A673 (cell line): ENCODE measurements around the gene SEMA5B. TPM values are rescaled to one million over a fixed set of nuclear protein-coding genes. Genes with fewer than 3 reads are reported as not detected.

Source experiments
- BruUV-seq: library from RNA; stranded (reverse); fragments of 400-500 nt; replicated peaks from 2 replicates; lab custom pipeline; 2021; lab: Mats Ljungman, UMichigan
- CTCF ChIA-PET: fragments of 300-600 bp; sonication (Branson Sonifier 250); formaldehyde crosslinking; loops from one replicate; lab custom pipeline; 2022; ENCODE audit warnings: antibody characterized with exemption; lab: Charles Lee
- POLR2A ChIA-PET: fragments of 300-600 bp; sonication (Branson Sonifier 250); formaldehyde crosslinking; loops from one replicate; lab custom pipeline; 2022; ENCODE audit warnings: antibody characterized with exemption; ENCODE audit not compliant: low non-redundant PET; lab: Charles Lee
- DNase-seq: peaks from one replicate; pipeline ENCODE4 v3.0.0-alpha.2; 2015; ENCODE audit warnings: low spot score
- H3K27ac ChIP-seq: fragments of 200-600 bp; sonication (generic); 2 replicates; pipeline ENCODE4 v1.5.1; 2016; ENCODE audit warnings: mixed run types, low read depth, mild to moderate bottlenecking, mixed read lengths, antibody characterized with exemption, low read length; ENCODE audit not compliant: poor library complexity, severe bottlenecking
- H3K27me3 ChIP-seq: fragments of 200-600 bp; sonication (generic); replicated peaks from 2 replicates; pipeline ENCODE4 v1.6.1; 2017; ENCODE audit warnings: mixed run types, low read depth, mild to moderate bottlenecking, mixed read lengths, antibody characterized with exemption, low read length; ENCODE audit not compliant: insufficient read depth, poor library complexity
- H3K36me3 ChIP-seq: fragments of 200-600 bp; sonication (generic); 2 replicates; pipeline ENCODE4 v1.6.1; 2016; ENCODE audit warnings: mixed run types, mild to moderate bottlenecking, mixed read lengths, antibody characterized with exemption, low read length; ENCODE audit not compliant: insufficient read depth, poor library complexity, severe bottlenecking
- H3K4me1 ChIP-seq: fragments of 200-600 bp; sonication (generic); 2 replicates; pipeline ENCODE4 v1.6.1; 2017; ENCODE audit warnings: mixed run types, mild to moderate bottlenecking, mixed read lengths, antibody characterized with exemption, low read length; ENCODE audit not compliant: insufficient read depth, poor library complexity, severe bottlenecking
- H3K4me3 ChIP-seq: fragments of 200-600 bp; sonication (generic); 2 replicates; pipeline ENCODE4 v1.5.1; 2016; ENCODE audit warnings: low read depth, mixed run types, mild to moderate bottlenecking, mixed read lengths, low read length; ENCODE audit not compliant: poor library complexity, severe bottlenecking
- H3K9me3 ChIP-seq: fragments of 200-600 bp; sonication (generic); 2 replicates; pipeline ENCODE4 v1.6.1; 2016; ENCODE audit warnings: mixed run types, low read depth, mild to moderate bottlenecking, mixed read lengths, antibody characterized with exemption, low read length; ENCODE audit not compliant: poor library complexity, severe bottlenecking
- EZH2 ChIP-seq: fragments of 200-600 bp; sonication (generic); IDR thresholded peaks from 2 replicates; pipeline ENCODE4 v1.6.1; 2017; ENCODE audit warnings: borderline replicate concordance, low read depth, mild to moderate bottlenecking, mixed read lengths, antibody characterized with exemption, low read length; ENCODE audit not compliant: poor library complexity, severe bottlenecking
- intact Hi-C: fragments of 100-400 bp; cut with micrococcal nuclease; formaldehyde crosslinking; loops from one replicate; pipeline ENCODE4 v1.10.0; 2022; ENCODE audit not compliant: unreplicated experiment
- total RNA-seq: library from RNA; stranded (reverse); gene quantifications from 2 replicates; pipeline ENCODE4 v1.2.3, GENCODE V29; 2021
- TF ChIP-seq, protein P1 (sequence below): fragments of 300-800, 200-600 bp; sonication (generic); conservative IDR thresholded peaks from 2 replicates; pipeline ENCODE4 v1.5.1; 2017; ENCODE audit warnings: low read depth, mild to moderate bottlenecking, antibody characterized with exemption, low read length, moderate library complexity, mixed read lengths

The SEMA5B gene
- total RNA-seq, 1 experiment from 2014 or later, result 7.6 TPM

DNA sequence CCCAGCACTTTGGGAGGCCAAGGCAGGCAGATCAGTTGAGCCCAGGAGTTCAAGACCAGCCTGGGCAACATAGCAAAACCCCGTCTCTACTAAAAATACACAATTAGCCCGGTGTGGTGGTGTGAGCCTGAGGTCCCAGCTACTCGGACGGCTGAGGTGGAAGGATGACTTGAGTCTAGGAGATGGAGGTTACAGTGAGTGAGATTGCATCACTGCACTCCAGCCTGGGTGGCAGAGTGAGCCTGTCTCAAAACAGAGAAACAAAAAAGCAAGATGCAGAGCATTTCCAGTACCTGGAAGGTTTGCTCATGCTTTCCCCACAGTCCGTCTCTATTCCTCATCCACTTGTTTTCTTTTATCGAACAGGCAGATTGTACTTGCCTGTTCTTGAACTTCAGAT is 35.5 kb upstream of the SEMA5B start:
- Histone ChIP-seq H3K4me3 (no peak overlapping the region), H3K4me1 (peaks cover 2% of the 10 kb centered on the region), H3K36me3 (no peaks in the 10 kb centered on the region), H3K27ac (no peak overlapping the region), H3K27me3 (peaks cover 2% of the 10 kb centered on the region), H3K9me3 (no peaks in the 10 kb centered on the region)
- intact Hi-C loops, result no loop called here
- CTCF ChIA-PET, result no interaction called here
- no peak for DNase-seq
- TF ChIP-seq EZH2, result no peak
- TF ChIP-seq, protein P1, sequence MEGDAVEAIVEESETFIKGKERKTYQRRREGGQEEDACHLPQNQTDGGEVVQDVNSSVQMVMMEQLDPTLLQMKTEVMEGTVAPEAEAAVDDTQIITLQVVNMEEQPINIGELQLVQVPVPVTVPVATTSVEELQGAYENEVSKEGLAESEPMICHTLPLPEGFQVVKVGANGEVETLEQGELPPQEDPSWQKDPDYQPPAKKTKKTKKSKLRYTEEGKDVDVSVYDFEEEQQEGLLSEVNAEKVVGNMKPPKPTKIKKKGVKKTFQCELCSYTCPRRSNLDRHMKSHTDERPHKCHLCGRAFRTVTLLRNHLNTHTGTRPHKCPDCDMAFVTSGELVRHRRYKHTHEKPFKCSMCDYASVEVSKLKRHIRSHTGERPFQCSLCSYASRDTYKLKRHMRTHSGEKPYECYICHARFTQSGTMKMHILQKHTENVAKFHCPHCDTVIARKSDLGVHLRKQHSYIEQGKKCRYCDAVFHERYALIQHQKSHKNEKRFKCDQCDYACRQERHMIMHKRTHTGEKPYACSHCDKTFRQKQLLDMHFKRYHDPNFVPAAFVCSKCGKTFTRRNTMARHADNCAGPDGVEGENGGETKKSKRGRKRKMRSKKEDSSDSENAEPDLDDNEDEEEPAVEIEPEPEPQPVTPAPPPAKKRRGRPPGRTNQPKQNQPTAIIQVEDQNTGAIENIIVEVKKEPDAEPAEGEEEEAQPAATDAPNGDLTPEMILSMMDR, result no peak
- BruUV-seq, result no TSS peak
- POLR2A ChIA-PET, result no interaction called here

DNA sequence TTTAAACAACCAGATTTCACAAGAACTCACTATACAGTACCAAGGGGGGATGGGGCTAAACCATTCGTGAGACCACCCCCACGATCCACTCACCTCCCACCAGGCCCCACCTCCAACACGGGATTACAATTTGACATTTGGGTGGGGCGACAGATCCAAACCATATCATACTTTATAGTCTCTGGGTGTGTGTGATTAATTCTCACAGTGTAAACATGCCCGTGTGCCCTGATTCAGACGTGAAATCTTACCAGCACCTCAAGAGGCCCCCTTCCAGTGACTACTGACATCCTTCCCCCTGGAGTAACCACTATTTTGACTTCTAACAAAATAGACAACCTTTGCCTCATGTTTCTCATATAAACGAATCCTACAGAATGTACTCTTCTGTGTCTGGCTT is 34.3 kb upstream of the SEMA5B start:
- CTCF ChIA-PET, result no interaction called here
- DNase-seq, result no peak
- no peak for TF ChIP-seq EZH2
- TF ChIP-seq, protein P1, result no peak
- no TSS peak for BruUV-seq
- POLR2A ChIA-PET, result no interaction called here
- H3K4me1 ChIP-seq, result no peaks in the 10 kb centered on the region
- H3K27ac ChIP-seq, result no peak overlapping the region
- H3K36me3 ChIP-seq, result no peaks in the 10 kb centered on the region
- H3K27me3 ChIP-seq, result peaks cover 2% of the 10 kb centered on the region
- no peaks in the 10 kb centered on the region for H3K9me3 ChIP-seq
- H3K4me3 ChIP-seq, result no peak overlapping the region
- intact Hi-C loops, result no loop called here

DNA sequence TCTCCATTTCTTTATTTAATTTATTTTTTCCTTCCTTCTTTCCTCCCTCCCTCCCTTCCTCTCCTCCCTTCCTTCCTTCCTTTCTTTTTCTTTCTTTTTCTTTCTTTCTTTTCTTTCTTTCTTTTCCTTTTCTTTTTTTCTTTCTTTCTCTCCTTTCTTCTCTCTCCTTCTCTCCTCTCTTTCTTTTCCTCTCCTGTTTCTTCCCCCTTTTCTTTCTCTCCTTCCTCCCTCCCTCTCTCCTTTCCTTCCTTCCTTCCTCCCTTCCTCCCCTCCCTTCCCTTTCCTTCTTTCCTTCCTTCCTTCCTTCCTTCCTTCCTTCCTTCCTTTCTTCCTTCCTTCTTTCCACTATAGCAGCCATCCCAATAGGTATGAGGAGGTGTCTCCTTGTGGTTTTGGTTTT is 32.5 kb upstream of the SEMA5B start:
- ChIA-PET POLR2A (no interaction called here), CTCF (no interaction called here)
- Histone ChIP-seq H3K4me3 (no peak overlapping the region), H3K9me3 (no peaks in the 10 kb centered on the region), H3K27ac (no peak overlapping the region), H3K27me3 (peaks cover 2% of the 10 kb centered on the region), H3K4me1 (no peaks in the 10 kb centered on the region), H3K36me3 (no peaks in the 10 kb centered on the region)
- TF ChIP-seq, protein P1, result no peak
- BruUV-seq, result no TSS peak
- intact Hi-C loops, result no loop called here
- DNase-seq, result no peak
